Measurements from ENCODE around the gene CYP11A1. TPM values are rescaled to one million over a fixed set of nuclear protein-coding genes. Genes with fewer than 3 reads are reported as not detected.

Gene CYP11A1
- total RNA-seq, 2 experiments from 2014 or later, result not detected

DNA sequence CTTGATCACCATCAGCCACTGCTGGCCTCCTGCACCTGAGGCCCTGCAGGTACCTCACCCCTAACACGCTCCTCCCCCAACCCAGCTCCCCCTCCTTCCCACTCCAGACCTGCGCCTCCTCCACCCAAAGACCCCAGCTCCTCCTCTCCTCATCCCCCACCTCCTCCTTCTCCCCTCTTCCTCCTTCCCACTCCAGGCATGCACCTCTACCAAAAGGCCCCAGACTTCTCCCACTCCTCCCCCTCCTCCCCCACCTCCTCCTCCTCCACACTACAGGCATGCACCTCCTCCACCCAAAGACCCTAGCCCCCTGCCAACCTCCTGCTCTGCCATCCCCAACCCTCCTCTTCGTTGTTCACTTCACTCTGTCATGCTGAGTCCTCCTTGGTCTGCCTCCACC lies 42.7 kb downstream of the CYP11A1 start:
- peaks cover 3% of the 10 kb centered on the region for H3K27me3 Mint-ChIP-seq
- peaks cover 30% of the 10 kb centered on the region for H3K4me1 Mint-ChIP-seq
- no peak overlapping the region for H3K4me3 Mint-ChIP-seq
- POLR2A ChIA-PET, result no interaction called here
- H3K36me3 Mint-ChIP-seq, result no peaks in the 10 kb centered on the region
- H3K27ac Mint-ChIP-seq, result no peak overlapping the region
- no peak for ATAC-seq (ENCODE audit: low read depth)
- no peaks in the 10 kb centered on the region for H3K9me3 Mint-ChIP-seq
- no peak for DNase-seq

DNA sequence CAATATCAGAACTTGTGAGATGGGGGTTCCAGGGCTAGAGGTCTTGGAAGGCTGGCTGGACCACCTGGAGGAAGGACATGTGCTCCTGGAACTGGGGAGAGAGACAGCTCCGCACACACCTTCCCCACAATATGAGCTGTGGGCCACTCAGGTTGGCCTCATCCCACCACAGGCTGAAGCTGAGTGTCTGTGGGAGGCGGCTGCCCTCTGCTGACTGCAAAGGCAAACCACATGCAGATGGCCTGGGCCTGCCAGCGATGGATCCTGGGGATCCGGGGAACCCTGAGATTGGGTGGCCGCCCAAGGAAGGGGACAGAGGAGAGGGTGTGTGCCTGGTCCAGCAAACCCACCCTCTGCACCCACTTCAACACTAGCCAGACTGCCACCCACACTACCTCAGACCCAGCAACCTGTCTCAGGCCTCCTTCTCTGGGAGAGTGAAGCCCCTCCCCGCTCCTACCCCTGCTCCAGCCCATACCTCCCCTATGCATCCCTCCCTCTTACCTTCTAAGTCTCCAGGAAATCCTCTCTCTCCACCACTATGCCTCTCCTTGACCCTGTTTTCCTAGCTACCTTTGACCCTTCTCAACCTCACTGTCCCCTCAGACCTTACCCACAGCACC lies 44.8 kb downstream of the CYP11A1 start:
- POLR2A ChIA-PET, result interaction anchor here (0.6 to 1.2 kb wide), 4 partner anchors 11 to 268 kb away, joined by 3 to 4 read pairs (median 4); no protein-coding TSS in a partner anchor
- DNase-seq (peak; percentile 76), ATAC-seq (ENCODE audit: low read depth) (peak; percentile 78)
- Mint-ChIP-seq H3K27me3 (peaks cover 3% of the 10 kb centered on the region), H3K9me3 (no peaks in the 10 kb centered on the region), H3K4me3 (no peak overlapping the region), H3K36me3 (no peaks in the 10 kb centered on the region), H3K27ac (no peak overlapping the region), H3K4me1 (peaks cover 30% of the 10 kb centered on the region)

DNA sequence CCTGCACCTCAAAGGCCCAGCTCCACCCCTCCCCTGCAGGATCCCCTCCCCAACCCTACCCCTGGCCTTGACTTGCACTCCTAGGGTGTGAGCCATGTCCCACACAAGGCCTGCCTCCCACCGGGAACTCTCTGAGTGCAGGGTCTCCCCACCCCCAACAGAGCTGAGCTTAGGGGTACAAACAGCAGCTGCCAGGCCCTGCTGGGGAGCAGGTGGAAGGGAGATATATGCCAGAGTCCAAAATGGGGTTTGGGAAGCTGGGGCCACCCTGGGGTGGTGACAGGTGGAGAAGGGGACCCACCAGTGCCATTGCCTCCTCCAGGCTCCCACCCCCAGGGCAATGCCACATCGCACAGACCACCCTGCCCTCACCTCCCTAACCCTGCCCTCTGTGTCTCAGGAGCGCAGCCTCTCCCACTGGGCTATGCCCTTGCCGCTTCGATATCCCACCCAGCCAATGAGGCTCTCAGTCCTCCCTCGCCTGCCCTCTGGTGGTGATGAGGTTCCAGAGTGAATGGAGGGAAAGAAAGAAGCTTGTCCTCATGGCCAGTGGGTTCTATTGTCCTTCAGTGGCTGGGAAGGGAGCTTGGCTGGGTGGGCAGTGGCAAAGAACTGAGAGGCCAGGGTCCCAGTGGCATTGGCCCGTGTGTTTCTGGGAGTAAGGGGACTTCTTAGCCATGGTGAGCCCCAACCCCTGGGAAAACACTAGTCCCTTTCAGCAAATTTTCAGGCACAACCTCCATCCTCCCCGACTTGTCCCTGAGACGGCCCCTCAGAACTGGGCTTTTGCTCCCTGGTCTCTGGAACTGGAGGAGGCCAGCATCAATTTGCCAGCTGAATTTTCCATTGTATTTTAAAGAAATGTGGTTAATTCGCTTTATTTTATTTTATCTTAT lies 46.8 kb downstream of the CYP11A1 start:
- Mint-ChIP-seq H3K9me3 (no peaks in the 10 kb centered on the region), H3K4me3 (peak overlapping the region; percentile 48), H3K27ac (peak overlapping the region; percentile 91), H3K4me1 (peaks cover 46% of the 10 kb centered on the region), H3K36me3 (no peaks in the 10 kb centered on the region), H3K27me3 (peaks cover 3% of the 10 kb centered on the region)
- POLR2A ChIA-PET, result interaction anchor here (0.6 to 1.1 kb wide), 3 partner anchors 12 to 195 kb away, joined by 3 to 6 read pairs (median 3); no protein-coding TSS in a partner anchor
- DNase-seq (peak; percentile 65), ATAC-seq (ENCODE audit: low read depth) (no peak)

DNA sequence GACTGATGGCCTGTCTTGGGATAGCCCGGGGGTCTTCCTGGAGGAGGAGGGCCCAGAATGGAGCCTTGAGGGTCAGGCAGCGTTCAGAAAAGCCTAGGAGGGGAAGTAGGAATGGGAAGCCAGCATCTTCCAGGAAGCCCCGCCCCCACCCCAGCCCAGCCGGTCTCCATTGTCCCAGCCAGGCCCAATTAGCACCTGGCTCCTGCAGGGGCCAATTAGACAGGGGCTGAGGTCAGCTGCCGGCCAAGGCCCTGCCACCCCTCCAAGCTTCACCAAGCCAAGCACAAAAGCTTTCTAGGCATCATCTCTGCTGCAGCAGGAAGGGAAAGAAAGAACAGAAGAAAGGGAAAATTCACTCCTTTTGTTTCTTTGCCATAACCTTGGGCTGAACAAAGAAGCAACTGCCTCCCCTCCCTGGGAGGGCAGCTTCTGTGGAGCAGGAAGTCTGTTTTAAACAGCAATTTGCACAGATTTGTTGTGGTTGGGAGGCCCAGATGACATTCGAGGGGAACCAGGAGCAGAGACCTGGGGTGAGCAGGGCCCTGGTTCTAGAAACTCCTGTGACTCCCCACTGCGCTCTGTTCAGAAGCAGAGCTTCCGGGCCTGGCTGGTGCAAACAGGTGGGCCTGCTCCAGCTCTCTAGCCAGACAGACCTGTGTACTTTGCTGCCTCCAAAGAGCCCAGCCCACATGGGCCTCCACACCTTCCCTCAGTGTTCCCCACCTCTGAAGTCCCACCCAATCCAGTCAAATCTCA lies 47.7 kb downstream of the CYP11A1 start:
- peaks cover 55% of the 10 kb centered on the region for H3K4me1 Mint-ChIP-seq
- H3K27ac Mint-ChIP-seq, result peak overlapping the region; percentile 91

DNA sequence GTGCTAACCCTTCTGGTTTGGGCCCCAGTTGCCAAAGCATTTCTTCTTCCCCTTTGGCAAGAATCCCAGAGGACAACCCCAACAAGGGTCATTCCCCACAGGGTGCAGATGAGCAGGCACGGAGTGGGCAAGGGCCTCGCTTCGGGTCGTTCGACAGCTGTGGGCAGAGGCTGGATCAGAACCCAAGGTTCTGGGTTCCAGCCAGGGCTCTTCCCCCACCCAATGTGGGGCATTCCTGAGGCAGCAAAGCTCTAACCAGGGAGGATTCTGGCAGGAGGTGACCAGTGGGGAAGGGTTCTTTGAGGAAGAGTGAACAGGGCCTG lies 48.3 kb downstream of the CYP11A1 start:
- H3K4me1 Mint-ChIP-seq, result peaks cover 58% of the 10 kb centered on the region
- peak overlapping the region; percentile 67 for H3K27ac Mint-ChIP-seq

More for the DNA sequence above, 47.7 kb downstream of the CYP11A1 start:
- Mint-ChIP-seq H3K36me3 (no peaks in the 10 kb centered on the region), H3K27me3 (no peaks in the 10 kb centered on the region), H3K4me3 (peak overlapping the region; percentile 39), H3K9me3 (no peaks in the 10 kb centered on the region)
- POLR2A ChIA-PET, result interaction anchor here (0.6 to 1.1 kb wide), 3 partner anchors 11 to 369 kb away, joined by 3 to 7 read pairs (median 5); no protein-coding TSS in a partner anchor
- DNase-seq, result peak; percentile 58
- ATAC-seq (ENCODE audit: low read depth), result peak; percentile 24

DNA sequence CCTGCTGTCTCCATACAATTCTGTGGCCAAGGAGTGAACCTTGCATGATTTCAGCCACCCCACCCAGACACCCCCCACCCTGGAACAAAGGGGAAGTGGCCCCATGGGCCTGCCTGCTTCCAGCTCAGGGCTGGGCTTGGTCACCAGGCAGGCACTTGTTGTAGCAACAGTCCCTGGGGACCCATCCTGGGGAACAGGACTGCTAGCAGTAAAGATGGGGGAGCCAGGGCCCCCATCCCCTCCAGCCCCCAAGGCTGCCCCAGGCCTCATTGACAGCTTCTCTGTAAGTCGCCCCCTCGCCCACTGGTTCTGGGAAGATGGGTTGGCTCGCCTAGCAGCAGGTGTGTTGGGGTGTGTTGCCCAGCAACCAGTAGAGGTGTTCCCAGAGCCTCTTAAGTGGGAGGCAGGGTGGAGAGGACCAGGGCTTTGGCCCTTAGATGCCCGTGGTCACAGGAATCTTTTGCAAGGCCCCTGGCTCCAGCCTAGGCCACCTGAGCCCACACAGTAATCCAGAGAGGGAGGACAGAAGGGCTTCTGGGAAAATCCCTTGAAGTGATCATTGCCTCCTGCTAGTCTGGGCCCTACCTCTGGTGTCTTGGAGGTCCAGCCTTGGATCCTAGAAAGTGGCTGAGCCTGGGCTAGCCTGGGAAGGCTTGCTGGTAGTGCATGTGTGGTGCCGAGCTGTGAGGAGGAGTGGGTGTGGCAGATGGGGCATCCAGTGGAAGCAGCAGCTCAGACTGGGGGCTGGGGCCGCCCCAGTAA lies 48.9 kb downstream of the CYP11A1 start:
- ATAC-seq (ENCODE audit: low read depth), result no peak
- H3K4me1 Mint-ChIP-seq, result peaks cover 62% of the 10 kb centered on the region
- no peak overlapping the region for H3K4me3 Mint-ChIP-seq
- no peaks in the 10 kb centered on the region for H3K36me3 Mint-ChIP-seq
- no peaks in the 10 kb centered on the region for H3K27me3 Mint-ChIP-seq
- POLR2A ChIA-PET, result no interaction called here
- H3K9me3 Mint-ChIP-seq, result no peaks in the 10 kb centered on the region
- peak overlapping the region; percentile 98 for H3K27ac Mint-ChIP-seq
- no peak for DNase-seq

More for the DNA sequence above, 48.3 kb downstream of the CYP11A1 start:
- H3K9me3 Mint-ChIP-seq, result no peaks in the 10 kb centered on the region
- no peaks in the 10 kb centered on the region for H3K36me3 Mint-ChIP-seq
- H3K27me3 Mint-ChIP-seq, result no peaks in the 10 kb centered on the region
- ATAC-seq (ENCODE audit: low read depth) (no peak), DNase-seq (no peak)
- POLR2A ChIA-PET, result no interaction called here
- no peak overlapping the region for H3K4me3 Mint-ChIP-seq

DNA sequence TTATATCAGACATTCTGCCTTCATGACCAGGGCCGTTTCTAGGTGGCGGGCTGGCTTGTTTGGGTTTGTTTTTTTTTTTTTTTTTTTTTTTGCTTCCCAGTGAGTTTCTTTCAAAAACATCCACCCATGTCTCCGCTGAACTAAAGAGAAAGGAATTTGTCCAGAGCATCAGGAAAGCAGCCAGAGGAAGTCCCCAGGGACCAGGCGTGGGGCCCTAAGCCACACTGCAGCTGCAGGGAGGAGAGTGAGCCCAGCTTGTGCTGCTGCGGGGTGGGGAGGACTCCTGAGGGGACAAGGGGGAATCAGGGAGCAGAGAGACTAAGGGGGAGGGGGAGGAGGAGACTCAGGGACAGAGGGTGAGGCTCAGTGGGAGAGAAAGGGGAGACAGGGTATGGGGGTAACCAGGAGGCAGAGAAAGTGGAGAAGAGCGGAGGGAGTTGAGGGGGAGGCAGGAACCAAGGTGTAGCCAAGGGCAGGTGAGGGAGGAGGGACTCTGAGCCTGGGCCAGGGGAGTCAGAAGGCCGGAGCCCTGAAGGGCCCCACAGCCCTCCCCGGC lies 49.5 kb downstream of the CYP11A1 start:
- Mint-ChIP-seq H3K9me3 (no peaks in the 10 kb centered on the region), H3K27me3 (no peaks in the 10 kb centered on the region), H3K4me1 (peaks cover 60% of the 10 kb centered on the region), H3K27ac (peak overlapping the region; percentile 98), H3K36me3 (no peaks in the 10 kb centered on the region), H3K4me3 (peak overlapping the region; percentile 29)
- ATAC-seq (ENCODE audit: low read depth) (no peak), DNase-seq (no peak)
- POLR2A ChIA-PET, result interaction anchor here (0.6 to 0.7 kb wide), 2 partner anchors 8 to 352 kb away, joined by 3 to 6 read pairs; no protein-coding TSS in a partner anchor

DNA sequence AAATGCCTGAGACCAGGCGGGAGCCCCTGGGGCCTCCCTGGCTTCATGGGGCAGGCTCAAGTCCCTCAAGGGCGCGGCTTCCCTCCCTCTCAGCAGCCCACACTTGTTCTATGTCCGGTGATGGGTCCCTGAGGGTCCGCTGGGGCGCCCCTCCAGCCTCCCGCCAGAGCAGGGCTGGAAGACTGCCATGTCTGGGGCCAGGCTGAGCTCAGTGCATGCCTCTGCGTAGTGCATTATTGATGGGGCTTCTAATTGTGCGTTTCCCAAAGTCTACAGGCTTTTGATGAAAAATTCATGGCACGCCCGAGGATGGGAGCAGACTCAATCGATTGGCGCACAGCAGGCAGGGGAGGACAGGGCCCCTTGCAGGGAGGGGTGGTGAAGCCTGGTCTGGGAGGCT lies 51.3 kb downstream of the CYP11A1 start:
- ATAC-seq (ENCODE audit: low read depth) (no peak), DNase-seq (peak; percentile 47)
- Mint-ChIP-seq H3K36me3 (no peaks in the 10 kb centered on the region), H3K9me3 (no peaks in the 10 kb centered on the region), H3K27ac (peak overlapping the region; percentile 98), H3K4me3 (peak overlapping the region; percentile 35), H3K27me3 (no peaks in the 10 kb centered on the region), H3K4me1 (peaks cover 66% of the 10 kb centered on the region)
- POLR2A ChIA-PET, result interaction anchor here (1.1 to 1.3 kb wide), 3 partner anchors 9 to 1136 kb away, joined by 3 to 6 read pairs (median 4); partner anchors contain the start of gene SIN3A

DNA sequence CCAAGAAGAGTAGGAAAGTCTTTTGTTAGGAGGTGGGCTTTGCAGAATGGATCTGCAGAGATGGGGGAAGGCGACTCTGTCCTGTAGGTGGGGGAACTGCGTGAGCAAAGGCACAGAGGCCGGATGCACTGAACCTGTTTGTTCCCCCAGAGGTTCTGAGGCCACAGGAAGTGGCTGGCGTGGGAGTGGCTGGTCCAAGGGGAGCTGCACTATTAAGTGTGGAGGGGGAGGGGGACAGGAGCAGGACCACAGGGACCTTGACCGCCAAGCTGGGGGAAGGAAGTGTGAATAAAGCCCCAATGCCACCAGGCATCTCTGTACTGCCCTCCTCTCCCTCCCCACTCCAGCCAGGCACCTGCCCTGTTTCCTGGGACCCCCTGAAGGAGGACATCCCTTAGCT lies 51.8 kb downstream of the CYP11A1 start:
- POLR2A ChIA-PET, result interaction anchor here (0.9 to 1.3 kb wide), 4 partner anchors 8 to 1137 kb away, joined by 3 to 6 read pairs (median 4); partner anchors contain the start of genes SIN3A and UBL7
- peak overlapping the region; percentile 86 for H3K4me3 Mint-ChIP-seq
- no peaks in the 10 kb centered on the region for H3K27me3 Mint-ChIP-seq
- H3K9me3 Mint-ChIP-seq, result no peaks in the 10 kb centered on the region
- DNase-seq (peak; percentile 73), ATAC-seq (ENCODE audit: low read depth) (peak; percentile 75)
- no peaks in the 10 kb centered on the region for H3K36me3 Mint-ChIP-seq
- H3K27ac Mint-ChIP-seq, result peak overlapping the region; percentile 98
- H3K4me1 Mint-ChIP-seq, result peaks cover 64% of the 10 kb centered on the region

DNA sequence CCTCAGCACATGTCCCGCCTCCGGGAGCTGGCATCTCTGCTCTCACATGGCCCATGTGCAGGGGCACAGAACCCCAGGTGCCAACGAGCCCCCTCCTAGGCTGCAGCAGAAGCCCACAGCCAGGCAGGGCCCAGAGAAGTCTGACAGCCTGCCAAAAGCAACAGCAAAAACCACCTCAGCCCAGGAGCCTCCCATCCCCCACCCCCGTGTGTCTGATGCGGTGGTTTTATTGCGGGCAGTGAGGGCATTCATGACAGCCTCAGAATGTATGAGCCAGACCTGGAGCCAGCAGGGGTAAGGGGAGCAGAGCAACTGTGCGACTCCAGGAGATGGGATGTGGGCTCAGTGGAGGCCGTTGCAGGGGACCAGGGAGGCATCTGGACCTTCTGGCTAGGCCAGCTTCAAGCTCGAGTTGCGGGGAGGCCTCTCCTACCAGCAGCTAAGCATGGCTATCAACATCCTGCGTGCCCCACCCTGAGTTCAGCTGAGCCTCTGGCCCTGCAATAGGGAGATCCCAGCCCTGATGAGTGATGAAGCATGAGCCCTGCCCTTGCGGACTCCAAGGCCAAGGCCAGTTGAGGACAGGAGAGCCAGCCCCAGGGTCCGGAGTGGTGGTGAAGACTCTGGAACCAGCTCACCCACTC lies 52.5 kb downstream of the CYP11A1 start:
- peak; percentile 70 for ATAC-seq (ENCODE audit: low read depth)
- no peaks in the 10 kb centered on the region for H3K36me3 Mint-ChIP-seq
- H3K27ac Mint-ChIP-seq, result peak overlapping the region; percentile 98
- H3K9me3 Mint-ChIP-seq, result no peaks in the 10 kb centered on the region
- peaks cover 59% of the 10 kb centered on the region for H3K4me1 Mint-ChIP-seq
- peak overlapping the region; percentile 86 for H3K4me3 Mint-ChIP-seq
- DNase-seq, result peak; percentile 81
- peaks cover under 1% of the 10 kb centered on the region for H3K27me3 Mint-ChIP-seq
- POLR2A ChIA-PET, result interaction anchor here (0.9 to 1.3 kb wide), 2 partner anchors 8 to 146 kb away, joined by 4 to 6 read pairs; partner anchors contain the start of gene UBL7

DNA sequence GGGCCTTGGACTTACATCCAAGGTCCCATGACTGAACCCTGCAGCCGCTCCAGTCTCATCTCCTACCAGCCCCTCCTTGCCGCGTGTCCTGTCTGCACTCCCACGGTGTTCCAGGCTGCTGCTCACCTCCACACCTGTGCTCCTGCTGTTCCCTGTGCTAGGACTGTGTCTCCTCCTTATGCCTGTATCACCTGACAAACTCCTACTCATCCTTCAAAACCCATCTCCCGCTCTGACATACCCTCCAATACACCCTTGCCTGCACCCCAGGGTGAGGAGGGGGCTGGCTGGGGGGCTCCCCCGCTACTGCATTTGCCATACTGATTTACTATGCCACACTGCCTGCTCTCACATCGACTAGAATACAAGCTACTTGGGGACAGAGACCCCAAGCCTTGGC lies 53.6 kb downstream of the CYP11A1 start:
- H3K36me3 Mint-ChIP-seq, result no peaks in the 10 kb centered on the region
- H3K9me3 Mint-ChIP-seq, result no peaks in the 10 kb centered on the region
- H3K4me1 Mint-ChIP-seq, result peaks cover 50% of the 10 kb centered on the region
- peak overlapping the region; percentile 98 for H3K27ac Mint-ChIP-seq
- H3K4me3 Mint-ChIP-seq, result peak overlapping the region; percentile 86
- DNase-seq (no peak), ATAC-seq (ENCODE audit: low read depth) (no peak)
- POLR2A ChIA-PET, result no interaction called here
- H3K27me3 Mint-ChIP-seq, result peaks cover 7% of the 10 kb centered on the region

Data from activated naive CD8-positive, alpha-beta T cell treated with anti-CD3 and anti-CD28 coated beads, Interleukin-2, amount 10 ng/mL, durations not matched to agents 7 days and 5 days (primary cell).